COLO668 (cell line): ENCODE results near the gene SLC6A2.
"Not testable (repeated sequence)": the region's sequence is repeated elsewhere in the genome, so short reads cannot be mapped to it uniquely, and the experiment has no call there.

Experiments
- DNase-seq: peaks from one replicate; lab custom pipeline; 2025; ENCODE audit not compliant: unreplicated experiment; lab: John Stamatoyannopoulos, UW

SLC6A2 gene

DNA sequence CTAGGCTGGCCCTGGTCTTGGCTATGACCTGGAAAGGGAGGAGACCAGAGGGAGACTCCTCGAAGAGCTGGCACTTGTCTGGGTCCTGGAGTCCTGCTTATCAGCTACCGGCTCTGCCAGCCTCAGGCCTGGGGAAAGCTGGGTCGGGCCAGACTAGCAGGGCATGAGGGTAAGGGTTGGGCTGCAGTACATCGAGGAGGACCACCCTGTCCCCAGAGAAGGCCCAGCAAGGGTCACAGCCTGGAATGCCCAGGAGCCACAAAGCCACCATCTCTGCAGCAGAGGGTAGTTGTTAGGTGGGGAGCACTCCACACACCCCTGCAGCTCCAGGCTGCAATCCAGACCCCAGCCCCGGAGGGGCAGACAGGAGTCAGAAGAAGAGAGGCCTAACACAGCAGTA, 54.0 kb downstream of the SLC6A2 start:
- DNase-seq: no peak

DNA sequence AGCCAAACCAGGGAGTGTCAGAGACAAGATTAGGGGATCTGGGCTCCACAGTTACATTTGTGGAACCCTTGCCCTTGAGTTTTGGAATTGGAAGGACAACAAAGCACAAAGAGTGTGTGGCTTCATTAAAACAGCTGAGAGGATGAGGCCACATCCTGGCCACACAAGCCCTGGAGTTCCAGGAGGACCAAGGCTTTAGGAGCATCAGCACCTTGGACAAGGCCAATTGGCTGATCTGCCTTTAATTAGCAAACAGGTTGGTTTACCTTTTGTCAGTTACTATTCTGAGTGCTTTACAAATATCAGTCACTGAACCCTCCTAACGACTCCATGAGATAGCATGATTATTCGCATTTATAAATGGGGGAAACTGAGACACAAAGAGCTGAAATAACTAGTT, 54.7 kb downstream of the SLC6A2 start:
- DNase-seq: no peak

DNA sequence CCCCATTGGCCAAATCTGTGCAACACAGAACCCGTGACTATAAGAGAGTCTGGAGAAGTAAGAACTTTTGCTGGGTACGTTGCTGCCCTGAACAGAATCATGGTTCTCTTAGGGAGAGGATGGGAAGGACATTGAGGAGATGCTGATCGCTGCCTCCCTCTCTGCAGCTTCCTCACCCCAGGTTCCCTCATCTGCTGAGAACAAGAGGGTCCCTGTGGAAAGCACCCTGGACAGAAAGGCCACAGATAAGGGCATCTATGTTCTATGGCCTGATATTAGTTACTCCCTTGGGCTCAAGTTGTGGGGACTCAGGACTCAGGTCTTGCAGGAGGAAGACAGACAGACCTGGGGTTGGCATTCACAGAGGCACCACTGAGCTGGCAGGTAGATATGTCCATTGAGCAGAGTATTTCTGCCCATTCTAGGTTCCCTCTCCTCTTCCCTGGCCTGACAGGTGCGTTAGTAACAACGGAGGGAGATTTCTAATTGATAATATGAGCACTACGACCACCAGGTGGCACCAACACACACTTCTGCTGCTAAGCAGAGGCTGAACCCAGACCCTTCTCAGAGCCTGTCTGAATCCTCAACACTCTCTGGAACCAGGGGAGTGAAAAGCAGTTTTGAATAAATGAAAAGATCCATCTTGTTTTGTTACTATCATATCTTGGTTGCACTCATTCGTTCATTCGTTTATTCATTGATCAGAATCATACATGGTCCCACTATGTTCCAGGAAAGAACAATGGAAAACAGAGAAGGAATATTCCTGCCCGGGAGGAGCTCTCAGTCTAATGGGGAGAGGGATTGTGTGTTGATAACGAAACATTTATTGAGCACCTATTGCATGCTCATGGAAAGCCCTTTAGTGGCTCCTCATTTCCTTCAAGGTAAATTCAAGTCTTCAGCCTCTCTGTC, 56.4 kb downstream of the SLC6A2 start:
- DNase-seq: peak; percentile 49

DNA sequence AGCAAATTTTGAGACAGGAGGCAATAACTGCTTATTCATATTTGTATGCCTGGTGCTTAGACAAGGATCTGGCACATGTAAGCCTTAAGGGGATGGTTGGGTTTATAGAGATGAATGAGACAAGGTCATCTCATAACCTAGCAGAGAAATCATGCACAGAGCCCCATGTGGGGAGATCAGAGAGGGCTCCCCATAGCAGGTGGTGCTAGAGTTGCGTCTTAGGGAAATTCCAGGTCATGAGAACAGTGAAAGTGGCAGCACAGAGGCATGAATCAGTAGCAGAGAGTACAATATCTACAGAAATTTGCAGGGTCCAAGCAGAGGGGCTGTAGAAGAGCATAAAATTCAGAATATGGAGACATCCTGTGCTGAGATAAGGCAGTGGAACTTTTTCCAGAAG, 57.3 kb downstream of the SLC6A2 start:
- no peak for DNase-seq

DNA sequence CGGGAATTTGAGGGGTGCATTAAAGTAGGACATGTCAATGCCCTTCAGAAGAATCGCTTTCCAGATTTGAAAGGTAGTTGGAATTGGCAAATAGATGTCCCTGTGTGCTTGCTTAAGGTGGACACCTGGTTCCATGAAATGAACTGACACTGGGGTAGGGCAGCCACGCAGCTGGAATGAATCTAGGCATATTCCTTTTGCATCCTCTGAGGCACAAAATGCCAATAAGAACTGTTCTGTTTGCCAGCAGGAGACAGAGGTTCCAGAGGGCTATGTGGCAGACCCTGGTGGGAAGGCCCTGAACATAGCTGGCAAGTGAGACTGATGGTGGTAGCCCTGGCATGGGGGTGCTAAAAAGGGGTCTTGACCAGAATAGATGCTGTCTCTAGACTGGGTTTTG, 61.5 kb downstream of the SLC6A2 start:
- no peak for DNase-seq

DNA sequence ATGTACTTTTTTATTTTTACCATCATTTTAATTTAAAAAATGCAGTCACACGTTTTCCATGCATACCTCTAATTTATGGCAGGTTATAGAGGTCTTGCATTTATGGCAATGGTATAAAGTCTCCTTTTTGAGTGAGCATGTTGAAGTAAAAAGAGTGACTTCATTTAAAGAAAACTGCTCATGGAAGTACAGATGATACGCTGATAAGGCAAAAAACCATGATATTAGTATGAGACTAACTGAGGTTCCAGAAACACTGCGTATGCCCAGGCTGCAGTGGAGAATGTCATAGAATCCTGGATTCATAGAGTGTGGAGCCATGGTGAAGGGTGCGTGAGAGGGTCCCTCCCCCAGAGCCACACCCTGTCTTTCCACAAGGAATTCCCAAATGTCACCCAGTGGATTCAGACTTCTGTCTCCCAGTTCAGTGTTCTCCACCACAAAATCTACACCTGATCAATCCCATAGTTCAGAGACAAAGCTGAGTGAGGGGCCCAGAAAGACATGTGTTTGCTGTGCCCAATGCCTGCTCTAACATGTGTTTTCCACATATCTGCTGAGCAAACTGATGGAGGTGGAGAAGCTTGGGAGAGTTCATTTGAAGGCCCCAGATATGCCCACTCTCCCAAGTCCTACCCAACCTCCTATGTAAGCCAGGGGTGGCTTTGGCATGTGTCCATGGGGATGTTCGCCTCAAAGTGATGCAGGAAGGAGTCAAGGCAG, 69.4 kb downstream of the SLC6A2 start:
- DNase-seq: no peak

DNA sequence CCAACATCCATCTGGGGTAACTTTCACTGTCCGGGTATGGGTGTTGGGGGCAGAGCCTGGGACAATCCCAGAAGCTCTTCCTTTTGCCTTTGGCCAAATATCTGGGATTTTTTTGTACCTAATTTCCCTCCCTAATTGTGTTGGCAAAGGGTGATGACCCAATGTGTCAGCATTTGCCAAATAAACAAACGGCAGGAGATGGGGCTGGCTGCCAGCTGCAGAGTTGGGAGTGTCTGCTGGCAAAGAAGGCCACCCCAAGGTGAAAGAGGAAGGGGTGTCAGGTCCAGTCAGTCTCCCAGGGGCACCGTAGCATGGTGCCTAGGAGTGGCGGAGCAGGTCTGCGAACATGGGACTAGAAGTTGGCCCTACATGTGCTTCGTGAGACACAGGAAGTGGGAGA, 73.0 kb downstream of the SLC6A2 start:
- DNase-seq: no peak

DNA sequence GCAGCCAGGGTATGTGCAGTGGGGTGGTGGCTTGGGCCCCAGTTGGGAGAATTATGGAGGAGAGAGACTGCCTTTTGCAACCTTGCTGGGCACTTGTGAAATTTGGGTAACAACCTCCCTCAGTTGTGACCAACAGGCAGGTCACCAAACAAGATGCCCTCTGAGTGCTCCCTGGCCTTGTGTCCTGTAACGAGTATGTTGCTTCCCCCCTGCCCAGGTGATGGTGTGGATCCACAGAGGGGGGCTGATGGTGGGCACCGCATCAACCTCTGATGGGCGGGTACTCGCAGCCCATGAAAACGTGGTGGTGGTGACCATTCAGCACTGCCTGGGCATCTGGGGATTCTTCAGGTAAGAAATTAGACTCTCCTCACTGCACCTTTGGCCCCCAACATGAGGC, 74.3 kb downstream of the SLC6A2 start:
- DNase-seq: no peak

DNA sequence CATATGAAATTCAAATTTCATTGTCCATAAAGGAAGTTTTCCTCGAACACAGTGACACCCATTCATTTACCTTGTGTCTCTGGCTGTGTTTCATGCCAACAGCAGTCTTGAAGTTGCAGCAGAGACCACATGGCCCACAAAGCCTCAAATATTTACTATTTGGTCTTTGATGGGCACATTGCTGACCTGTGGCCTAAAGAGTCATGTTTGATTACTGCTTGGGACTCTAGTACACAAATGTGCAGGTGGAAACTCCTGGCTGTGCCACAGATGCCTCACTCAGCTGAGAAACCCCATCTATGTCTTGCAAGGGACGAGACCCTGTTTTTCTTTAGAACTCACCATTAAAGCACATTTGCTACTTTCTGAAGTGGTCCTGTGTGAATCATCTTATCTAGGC, 76.7 kb downstream of the SLC6A2 start:
- DNase-seq: no peak

DNA sequence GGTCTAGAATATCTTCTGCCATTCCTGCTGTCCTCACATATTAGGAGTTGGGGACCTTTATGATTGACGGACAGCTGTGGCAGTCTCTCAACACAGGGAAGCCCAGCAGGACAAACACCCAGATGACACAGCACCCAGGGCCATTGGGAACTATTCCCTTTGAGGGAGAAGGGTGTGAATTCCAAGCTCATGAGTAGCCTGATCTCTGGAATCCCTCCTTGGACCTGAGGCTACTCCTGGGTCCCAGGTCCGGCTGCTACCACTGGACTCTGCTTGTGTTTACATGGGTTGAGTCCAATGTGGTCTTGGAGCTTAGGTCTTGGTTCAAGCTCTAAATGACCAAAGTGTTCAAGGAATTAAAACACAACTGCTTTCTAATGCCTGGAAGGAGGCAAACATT, 78.9 kb downstream of the SLC6A2 start:
- DNase-seq: no peak

DNA sequence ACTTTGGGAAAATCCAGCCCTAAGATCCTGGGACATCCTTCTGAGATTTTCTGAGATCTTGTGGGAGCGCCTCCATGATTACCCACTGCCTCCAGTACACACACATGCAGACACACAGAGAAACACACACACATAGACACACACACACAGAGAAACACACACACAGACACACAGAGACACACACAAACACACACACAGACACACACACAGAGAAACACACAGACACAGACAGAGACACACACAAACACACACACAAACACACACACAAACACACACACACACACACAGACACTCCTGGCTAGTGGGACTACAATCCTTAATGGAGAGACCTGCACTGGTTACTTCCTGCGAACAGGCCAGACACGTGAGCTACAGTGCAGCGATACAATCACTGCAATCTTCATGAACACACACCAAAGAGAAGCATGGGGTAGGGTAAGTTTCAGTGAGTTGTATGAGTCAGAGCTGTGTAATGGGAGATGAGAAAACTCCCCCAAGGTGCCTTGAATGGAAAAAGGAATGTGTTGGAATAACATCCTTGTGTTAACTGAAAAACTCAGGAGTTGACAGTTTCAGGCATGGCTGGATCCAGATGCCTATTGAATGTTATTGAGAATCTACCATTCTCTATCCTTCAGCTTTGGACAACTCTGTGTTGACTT, 79.5 kb downstream of the SLC6A2 start:
- no peak for DNase-seq

DNA sequence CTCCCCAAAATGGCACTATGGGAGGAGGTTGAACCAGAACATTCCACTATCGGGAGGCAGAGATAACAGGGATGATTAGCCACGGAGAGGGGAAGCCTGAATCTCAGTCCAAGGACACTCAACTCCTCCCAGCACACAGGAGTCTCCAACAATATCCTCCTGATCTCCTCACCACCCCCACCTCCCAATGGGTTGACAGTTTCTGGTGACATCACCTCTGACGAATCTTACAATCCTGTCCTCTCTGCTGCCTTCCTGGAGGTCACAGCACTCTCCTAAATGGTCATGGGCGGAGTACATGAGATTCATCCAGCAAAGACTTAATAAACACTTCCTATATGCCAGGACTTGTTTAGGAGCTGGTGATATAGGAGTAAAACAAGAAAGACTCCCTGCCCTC, 80.9 kb downstream of the SLC6A2 start:
- DNase-seq: no peak

DNA sequence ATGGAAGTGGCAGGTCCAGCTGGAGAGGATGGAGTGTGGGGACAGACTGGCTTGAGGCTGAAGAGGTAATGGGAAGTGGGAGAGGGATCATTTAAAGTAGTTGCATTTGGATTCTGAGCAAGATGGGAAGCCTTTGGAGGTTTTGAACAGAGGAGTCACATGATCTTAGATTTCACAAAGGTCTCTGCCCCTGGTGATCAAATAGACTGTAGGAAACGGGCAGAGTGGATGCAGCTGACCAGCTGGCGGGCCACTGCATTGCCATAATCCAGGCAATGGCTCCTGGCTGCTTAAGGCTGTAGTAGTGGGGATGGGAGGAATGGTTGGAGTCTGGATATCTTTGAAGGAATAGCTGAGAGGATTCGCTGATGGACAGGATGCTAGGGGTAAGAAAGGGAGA, 81.5 kb downstream of the SLC6A2 start:
- DNase-seq: no peak

DNA sequence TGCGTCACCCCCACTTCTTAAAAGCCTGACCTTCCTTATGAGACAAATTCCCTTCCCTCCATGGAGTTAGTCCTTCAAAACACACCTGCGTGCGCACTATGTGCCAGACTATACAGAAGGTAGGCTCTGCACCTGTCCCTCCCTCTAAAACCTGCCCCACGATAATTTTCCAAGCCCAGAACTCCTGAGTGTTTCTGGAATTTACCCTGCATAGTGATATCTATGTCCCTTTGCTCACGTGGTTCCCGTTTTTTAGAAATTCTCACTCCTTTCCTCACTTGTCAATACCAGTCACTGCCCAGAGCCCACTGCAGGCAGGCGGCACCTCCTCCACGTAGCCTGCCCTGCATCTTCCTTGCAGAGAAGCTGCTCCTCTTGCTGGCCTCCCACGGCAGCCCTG, 82.2 kb downstream of the SLC6A2 start:
- no peak for DNase-seq

DNA sequence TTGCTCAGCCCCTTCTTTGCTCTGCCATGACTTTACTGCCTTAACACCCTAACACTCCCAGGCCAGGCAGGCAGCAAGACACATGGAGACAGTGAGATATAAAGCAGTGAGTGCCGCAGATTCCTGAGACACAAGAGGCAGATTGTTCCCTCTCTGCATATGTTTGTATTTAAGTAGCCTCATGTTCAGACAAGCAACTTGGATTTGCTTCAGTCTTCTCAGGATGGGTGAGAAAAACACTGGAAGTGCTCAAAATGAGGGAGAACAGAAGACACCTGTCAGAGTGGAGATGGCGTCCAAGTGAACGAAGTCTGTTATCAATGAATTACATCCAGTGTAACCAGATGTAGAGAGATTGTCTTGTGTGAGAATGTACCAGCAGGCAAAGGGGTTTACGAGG, 90.3 kb downstream of the SLC6A2 start:
- DNase-seq: no peak

DNA sequence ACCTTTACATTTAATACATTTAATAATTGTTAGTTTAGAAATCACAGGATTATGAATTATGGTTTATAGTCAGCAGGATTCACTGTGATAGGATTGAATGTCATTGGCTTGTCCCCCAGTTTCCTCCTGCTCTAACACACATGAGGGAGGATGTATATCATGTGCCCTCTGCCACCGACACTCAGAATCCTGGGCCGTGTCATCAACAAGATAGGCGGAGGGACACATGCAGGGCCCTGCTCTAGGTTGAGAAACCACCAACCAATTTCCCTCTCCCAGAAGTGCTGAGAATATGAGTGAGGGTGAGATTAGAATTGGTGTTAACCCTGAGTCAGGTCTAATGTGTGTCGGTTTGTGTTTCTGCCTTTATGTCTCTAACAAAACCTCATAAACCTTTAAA, 92.0 kb downstream of the SLC6A2 start:
- no peak for DNase-seq

DNA sequence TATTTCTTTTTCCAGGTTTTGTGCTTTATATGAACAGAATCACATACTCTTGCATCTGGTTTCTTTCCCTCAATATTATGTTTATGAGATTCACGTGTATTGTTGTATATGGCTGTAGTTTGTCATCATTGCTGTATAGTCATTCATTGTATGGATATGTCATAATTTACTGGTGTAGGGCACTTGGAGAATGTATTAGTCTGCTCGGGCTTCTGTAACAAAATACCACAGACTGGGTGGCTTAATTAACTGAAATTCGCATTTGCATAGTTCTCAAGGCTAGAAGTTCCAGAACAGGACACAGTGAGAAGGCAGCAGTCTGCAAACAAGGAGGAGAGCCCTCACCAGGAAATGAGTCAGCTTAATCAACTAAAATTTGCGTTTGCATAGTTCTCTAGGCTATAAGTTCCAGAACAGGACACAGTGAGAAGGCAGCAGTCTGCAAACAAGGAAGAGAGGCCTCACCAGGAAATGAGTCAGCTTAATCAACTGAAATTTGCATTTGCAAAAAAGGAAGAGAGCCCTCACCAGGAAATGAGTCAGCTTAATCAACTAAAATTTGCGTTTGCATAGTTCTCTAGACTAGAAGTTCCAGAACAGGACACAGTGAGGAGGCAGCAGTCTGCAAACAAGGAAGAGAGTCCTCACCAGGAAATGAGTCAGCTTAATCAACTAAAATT, 96.8 kb downstream of the SLC6A2 start:
- not testable (repeated sequence) for DNase-seq

DNA sequence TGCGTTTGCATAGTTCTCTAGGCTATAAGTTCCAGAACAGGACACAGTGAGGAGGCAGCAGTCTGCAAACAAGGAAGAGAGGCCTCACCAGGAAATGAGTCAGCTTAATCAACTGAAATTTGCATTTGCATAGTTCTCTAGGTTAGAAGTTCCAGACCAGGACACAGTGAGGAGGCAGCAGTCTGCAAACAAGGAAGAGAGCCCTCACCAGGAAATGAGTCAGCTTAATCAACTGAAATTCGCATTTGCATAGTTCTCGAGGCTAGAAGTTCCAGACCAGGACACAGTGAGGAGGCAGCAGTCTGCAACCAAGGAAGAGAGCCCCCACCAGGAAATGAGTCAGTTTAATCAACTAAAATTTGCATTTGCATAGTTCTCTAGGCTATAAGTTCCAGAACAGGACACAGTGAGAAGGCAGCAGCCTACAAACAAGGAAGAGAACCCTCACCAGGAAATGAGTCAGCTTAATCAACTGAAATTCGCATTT, 97.4 kb downstream of the SLC6A2 start:
- not testable (repeated sequence) for DNase-seq
